GM21515 (cell line): ENCODE measurements around the gene SRF.

Experiments
- ATAC-seq: cut with Tn5 transposase; IDR thresholded peaks from one replicate; pipeline ENCODE4 v1.9.1; 2021; ENCODE audit not compliant: unreplicated experiment

Gene SRF

DNA sequence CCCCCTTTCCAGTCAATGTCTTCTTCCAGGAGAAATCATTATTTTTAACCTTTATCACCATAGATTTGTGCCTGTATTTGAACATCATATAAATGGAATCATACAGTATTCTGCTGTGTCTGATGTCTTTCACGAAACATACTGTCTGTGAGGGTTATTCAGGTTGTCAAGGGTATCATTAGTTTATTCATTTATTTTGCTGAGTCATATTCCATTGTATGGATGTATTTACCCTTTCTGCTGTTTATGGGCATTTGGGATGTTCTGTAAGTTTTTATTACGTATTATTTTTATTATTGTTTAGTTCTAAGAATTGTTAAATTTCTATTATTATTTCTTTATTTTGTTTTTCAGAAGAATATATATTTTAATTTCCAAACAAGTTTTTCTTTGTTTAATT is 36.2 kb downstream of the SRF start:
- ATAC-seq: no peak

DNA sequence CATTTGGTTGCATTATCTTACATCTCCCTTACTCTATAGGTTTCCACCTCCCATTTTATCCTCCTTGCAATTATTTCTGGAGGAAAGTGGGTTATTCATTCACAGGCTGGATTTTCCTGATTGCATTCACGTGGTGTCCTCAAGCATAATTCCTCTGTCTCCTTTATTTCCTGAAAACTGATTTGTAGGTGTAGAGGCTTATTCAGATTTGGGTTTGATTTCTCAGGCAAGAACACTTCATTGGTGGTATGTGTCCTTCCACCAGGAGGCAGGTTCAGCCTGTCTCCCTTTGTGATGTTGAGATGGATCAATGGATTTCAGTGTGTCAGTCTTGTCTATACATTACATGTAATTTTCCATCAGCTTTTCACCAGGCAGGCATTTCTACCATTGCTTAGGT is 40.9 kb downstream of the SRF start:
- no peak for ATAC-seq

DNA sequence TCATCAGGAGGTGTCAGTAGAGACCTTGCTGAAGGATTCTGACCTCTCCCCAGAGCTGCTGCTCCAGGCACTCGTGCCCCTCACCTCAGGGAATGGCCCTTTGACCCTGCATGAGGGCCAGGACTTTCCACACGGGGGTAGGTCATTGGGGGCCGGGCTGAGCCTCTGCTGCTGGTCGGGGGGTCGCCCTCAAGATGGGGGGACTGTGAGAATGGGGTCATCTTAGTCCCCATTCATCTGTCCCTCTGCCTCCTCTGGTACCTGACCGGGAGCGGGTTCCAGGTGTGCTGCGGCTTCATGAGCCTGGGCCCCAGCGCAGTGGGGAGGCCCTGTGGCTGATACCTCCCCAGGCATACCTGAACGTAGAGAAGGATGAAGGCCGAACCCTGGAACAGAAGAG is 42.4 kb downstream of the SRF start:
- no peak for ATAC-seq

DNA sequence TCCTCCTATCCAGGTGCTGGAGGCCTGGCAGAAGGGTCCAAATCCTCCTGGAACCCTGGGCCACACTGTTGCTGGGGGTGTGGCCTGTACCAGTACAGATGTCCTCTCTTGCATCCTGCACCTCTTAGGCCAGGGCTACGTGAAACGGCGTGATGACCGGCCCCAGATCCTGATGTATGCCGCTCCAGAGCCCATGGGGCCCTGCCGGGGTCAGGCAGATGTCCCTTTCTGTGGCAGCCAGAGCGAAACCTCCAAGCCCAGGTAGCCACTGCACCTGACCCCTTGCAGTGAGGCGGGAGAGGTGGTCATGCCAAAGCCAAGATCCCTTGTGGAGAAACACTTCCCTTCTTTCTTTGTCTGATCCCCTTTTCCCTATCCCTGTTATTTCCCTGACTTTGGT is 44.0 kb downstream of the SRF start:
- ATAC-seq: no peak

DNA sequence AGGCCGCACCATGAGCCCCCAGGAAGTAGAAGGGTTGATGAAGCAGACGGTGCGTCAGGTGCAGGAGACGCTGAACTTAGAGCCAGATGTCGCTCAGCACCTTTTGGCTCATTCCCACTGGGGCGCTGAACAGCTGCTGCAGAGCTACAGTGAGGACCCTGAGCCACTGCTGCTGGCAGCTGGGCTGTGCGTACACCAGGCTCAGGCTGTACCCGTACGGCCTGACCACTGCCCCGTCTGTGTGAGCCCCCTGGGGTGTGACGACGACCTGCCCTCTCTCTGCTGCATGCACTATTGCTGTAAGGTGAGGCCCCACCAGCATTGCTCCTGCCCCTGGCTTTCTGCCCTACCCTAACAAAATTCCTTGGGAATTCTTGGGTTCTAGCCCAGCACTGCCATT is 45.1 kb downstream of the SRF start:
- ATAC-seq: no peak

DNA sequence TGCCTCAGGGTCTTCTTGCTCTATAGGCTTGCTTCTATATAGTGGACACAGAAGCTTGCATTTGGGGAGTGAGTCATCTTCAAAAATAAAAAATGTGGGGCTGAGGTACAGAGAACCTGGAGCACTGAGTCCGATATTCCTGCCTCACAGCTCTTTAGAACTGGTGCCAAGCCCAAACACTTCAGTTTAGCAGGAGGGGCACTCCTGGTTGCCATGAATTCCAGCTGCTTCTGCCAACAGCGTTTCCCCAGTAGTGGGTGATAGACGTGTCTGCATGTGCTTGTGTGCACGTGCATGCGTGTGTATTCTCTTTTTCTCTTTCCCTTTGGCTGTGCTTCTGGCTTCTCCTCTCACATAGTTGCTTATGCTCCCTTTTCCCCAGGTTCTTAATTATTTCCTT is 46.3 kb downstream of the SRF start:
- ATAC-seq: no peak

DNA sequence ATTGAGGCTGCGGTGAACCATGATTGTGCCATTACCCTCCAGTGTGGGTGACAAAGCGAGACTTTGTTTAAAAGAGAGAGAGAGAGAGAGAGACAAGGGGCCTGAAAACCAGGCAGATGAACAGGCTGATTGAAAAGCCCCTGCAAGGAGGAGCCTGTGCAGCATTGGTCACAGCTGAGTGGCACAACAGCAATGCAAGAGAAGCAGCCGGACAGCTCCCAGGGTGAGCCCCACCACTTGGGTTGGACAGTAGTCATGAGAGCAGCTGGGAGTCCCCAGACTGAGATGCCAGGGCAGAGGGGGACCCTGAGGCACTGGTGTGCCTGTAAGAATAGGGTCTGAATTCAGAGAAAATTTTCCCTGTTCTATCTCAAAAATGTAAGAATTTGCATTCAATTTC is 48.0 kb downstream of the SRF start:
- no peak for ATAC-seq

DNA sequence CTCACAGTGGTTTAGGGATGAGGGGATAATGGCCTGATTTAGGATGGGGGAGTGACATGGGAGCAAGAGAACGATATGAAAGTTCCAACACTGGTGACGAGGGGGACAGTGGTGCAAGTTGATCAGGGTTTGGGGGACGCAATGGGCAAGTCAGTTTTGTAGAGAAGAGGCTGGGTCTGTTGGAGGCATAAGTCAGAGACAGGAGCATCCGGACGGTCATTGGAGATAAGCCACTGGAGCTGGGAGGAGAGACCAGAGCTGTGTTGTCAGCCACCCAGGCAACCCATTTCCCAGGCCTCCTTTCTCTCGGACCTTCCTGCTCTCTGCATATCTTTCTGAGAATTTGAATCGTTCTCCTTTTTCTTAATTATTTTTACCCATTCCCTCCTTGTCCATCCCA is 48.7 kb downstream of the SRF start:
- no peak for ATAC-seq

DNA sequence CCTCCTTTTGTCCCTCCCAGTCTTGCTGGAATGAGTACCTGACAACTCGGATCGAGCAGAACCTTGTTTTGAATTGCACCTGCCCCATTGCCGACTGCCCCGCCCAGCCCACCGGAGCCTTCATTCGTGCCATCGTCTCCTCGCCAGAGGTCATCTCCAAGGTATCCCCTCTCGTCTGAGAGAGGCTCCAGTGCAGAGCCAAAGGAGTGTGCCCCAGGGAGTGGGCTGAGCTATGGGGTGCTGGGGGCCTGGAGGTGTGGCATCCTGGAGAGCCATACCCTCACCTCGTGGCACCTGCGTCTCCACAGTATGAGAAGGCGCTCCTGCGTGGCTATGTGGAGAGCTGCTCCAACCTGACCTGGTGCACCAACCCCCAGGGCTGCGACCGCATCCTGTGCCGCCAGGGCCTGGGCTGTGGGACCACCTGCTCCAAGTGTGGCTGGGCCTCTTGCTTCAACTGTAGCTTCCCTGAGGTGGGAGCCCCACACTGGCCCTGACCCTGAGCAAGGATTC is 49.4 kb downstream of the SRF start:
- no peak for ATAC-seq

DNA sequence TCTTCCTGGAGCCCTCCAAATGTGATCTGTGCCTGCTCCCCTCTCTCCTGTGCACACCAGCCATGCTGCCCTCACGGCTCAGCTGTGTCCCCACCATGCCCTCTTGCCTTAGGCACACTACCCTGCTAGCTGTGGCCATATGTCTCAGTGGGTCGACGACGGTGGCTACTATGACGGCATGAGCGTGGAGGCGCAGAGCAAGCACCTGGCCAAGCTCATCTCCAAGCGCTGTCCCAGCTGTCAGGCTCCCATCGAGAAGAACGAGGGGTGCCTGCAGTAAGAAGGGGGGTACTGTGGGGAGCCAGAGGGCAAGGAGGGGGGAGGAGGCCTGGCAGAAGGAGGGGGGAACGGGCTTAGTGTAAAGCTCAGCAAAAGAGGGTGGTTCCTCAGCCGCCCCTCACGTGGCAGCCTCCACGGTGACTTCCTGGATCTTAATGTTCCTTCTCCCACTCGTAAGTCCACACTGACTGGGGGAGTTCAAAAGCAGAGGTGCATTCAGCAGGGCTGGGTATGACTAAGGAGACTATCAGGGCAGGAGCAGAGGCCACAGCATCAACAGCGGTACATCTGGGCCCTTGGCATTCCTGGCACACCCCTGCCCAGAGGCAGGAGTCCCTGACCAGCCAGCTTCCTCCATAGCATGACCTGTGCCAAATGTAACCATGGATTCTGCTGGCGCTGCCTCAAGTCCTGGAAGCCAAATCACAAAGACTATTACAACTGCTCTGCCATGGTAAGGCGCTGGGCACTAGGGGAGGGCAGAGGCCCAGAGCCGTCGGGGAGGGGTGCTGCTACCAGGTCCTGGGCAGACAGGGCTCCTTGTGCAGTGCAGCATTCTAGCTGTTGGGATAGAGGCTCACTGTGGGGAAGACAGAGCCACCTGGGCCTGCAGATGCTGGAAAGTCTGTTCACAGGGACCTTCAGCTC is 50.2 kb downstream of the SRF start:
- no peak for ATAC-seq

DNA sequence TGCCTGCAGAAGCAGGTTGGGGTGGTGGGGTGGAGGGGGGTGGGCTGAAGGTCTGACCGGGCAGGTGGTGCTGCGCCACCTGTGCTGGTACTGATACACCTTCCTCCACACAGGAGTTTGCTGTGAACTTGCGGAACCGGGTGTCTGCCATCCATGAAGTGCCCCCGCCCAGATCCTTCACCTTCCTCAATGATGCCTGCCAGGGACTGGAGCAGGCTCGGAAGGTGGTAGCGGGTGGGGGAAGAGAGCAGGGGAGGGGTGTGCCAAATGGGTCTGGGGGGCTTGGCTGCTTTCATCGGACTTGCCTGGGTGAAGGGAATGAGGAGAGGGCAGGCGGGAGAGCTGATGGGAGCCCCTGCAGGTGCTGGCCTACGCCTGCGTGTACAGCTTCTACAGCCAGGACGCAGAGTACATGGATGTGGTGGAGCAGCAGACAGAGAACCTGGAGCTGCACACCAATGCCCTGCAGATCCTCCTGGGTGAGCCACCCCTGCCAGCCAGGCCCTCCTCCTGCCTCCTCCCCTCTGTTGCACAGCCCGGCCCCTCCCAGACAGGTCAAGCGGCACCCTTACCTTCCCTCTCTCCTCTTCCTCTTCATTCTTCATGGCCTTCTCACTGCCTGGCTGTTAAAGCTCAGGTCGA is 51.5 kb downstream of the SRF start:
- ATAC-seq: no peak

DNA sequence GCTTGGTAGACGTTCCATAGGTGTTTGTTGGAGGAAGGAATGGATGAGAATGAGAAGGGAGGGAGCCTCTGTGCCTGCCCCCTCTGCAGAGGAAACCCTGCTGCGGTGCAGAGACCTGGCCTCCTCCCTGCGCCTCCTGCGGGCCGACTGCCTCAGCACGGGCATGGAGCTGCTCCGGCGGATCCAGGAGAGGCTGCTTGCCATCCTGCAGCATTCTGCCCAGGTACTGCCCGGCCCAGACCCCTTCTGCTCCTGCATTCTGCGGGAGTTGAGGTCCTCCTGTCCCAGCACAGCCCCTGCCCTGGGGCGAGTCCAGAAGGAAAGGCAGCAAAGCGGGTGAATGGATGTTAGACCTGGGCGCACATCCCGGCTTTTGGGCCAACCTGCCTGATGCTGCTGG is 52.1 kb downstream of the SRF start:
- no peak for ATAC-seq

DNA sequence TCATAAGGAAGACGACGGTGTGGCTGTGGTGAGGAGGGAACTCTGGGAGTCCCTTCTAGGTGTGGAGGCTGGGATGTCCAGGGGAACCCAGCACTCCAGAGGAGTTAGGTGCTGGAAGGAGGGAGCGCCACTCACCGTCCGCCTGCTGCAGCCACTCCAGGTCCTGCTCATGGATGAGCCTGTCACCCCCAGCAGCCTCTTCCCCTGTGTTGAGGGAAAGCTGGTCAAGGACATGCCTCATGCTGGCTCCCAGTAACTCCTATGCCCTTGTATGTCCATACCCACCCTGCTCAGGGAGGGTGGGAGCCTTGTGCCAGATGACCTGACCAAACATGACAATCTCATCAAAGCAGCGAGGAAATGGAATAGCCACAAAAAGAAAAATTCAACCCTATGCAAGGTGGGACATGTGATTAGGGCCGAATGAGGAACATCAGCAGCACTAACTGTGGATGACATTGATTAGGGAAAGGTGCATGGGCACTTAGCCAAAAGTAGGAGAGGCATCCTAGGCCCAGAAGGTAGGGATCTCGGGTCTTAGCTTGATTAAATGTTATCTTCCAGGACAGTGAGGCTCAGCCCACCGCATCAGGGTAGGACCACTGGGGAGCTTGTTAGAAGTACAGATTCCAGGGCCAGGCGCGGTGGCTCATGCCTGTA is 55.3 kb downstream of the SRF start:
- ATAC-seq: no peak

DNA sequence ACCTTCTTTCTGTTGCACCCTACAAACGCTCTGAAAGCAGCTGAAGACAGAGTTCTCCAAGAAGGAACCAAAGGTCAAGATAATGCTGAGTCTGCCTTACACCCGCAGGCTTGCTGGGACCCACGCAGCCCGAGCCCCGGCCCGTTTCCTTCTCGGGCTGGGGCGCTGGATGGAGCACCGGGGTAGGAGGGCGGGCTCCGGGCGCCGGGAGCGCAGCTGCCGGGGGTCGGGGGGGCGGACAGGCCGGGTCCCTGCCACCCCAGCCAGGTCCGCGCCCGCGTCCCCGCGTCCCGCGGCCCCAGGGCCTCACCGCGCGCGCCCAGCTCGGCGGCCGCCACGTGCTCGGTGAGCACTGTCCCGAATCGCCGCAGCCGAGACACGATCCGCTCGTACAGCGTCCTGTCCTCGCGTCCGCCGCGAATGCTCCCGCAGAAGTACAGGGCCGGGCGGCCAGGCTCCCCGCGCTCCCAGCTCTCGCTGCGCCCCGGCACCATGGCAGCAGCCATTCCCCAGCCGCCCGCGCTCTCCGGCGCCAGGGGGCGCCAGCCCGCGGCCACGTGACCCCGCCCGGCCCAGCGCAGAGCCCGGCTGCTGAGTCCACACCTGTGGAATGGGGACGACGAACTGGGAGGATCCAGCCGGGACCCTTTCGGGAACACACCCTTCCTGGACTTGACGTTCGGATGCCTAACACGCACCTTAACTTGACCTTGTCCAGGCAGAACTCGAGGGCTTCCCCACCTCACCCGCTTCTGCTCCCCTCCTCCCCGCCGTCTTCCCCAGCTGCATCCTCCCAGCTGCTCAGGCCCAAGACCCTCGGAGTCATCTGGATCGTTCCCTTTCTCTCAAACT is 58.1 kb downstream of the SRF start, which contains the start of gene DNPH1:
TSS of gene DNPH1 (minus strand) at position 531 of the 852 bp plus-strand sequence. CDS start at position 506, 25 bp downstream.
- peak; percentile 64 for ATAC-seq

DNA sequence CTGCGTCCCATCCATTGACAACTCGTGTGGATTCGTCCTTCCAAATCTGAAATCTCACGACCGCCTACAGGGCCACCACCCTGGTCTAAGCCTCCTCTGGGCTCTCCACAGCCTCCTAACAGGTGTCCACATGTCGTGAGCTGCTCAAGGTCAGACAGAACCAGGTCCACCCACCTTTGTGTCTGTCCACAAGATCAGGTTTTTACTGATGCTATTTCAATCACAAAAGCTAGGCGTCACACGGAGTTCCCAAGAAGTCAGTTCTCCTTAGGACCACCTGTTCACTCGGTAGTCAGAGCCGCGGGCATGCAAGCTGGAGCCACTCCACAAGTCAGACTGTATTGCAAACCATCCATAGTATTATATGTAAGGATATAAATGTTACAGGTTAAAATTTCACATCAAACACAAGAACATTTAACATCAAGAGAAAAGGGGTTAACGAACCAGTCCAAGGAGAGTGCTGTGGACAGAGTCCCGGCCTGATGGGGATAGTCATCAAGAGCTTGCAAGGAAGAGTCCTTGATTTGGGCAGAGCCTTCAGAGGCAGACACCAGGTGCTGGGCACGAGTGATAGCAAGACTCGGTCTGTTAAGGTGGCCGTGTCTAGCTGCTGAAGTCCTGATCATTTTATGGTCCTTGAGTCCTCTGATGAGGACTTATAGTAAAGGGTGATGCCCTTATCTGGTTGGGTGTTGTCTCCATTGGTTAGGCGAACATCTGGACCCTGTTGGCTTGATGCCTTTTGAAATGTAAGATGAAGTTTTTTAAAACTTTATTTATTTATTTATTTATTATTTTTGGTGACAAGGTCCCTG is 58.9 kb downstream of the SRF start:
- no peak for ATAC-seq

DNA sequence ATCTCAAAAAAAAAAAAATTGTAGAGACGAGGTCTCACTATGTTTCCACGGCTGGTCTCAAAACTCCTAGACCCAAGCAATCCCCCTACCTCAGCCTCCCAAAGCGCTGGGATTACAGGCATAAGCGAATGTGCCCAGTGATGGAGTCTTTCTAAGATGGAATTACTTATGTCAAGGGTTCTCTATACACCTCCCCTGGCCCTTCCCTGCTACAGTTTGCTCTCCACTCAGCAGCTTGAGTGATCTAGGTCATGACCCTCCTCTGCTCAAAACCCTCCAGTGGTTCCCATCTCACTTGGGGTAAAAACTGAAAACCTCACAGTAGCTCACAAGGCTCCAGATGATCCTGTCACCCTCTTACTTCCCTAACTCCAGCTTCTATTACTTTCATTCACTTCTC is 60.0 kb downstream of the SRF start:
- ATAC-seq: no peak
